K562 (cell line): ENCODE data around the gene SPEF1.

Experiments used
- CEBPB ChIP-seq: fragments of 450-650 bp; IDR thresholded peaks from 2 replicates; pipeline ENCODE4 v1.6.1; 2016; ENCODE audit warnings: missing genetic modification characterization, missing compliant biosample characterization
- CTCF ChIP-seq, 3 experiments: IDR thresholded peaks in 2 of 3; conservative IDR thresholded peaks in 1 of 3; 2 replicates each; pipeline ENCODE4 v1.5.1; 2011 to 2012; ENCODE audit warnings: low read length in 3 of 3, mild to moderate bottlenecking in 3 of 3, control low read depth in 2 of 3, improper control_type of control experiment in 1 of 3, inconsistent platforms in 1 of 3, low read depth in 1 of 3, mixed read lengths in 1 of 3, moderate library complexity in 1 of 3; ENCODE audit not compliant: insufficient read depth in 2 of 3
- EP300 ChIP-seq: IDR thresholded peaks from 2 replicates; pipeline ENCODE4 v1.6.1; 2012; ENCODE audit warnings: low read length, improper control_type of control experiment
- HBP1 ChIP-seq: fragments of 450-650 bp; formaldehyde crosslinking; IDR thresholded peaks from 2 replicates; pipeline ENCODE4 v1.4.0; 2022; ENCODE audit warnings: missing genetic modification characterization
- MAX ChIP-seq: sonication (generic); formaldehyde crosslinking; IDR thresholded peaks from 2 replicates; pipeline ENCODE4 v1.9.0; 2022; ENCODE audit warnings: mild to moderate bottlenecking, missing genetic modification reagents
- MAZ ChIP-seq, 2 experiments: fragments of 450-650 bp in 1 of 2; sonication (generic) in 1 of 2; formaldehyde crosslinking; IDR thresholded peaks in 1 of 2; conservative IDR thresholded peaks in 1 of 2; 2 replicates each; pipeline versions ENCODE4 v1.4.0 to v1.5.0; 2020; ENCODE audit warnings: mild to moderate bottlenecking in 1 of 2, missing genetic modification reagents in 1 of 2
- NFIX ChIP-seq: fragments of 250-450 bp; sonication (Bioruptor Pico); IDR thresholded peaks from 2 replicates; pipeline ENCODE4 v1.4.0; 2020; ENCODE audit warnings: low read depth, mild to moderate bottlenecking, moderate library complexity
- PML ChIP-seq: IDR thresholded peaks from 2 replicates; pipeline ENCODE4 v1.6.1; 2012; ENCODE audit warnings: low read length, inconsistent platforms
- POLR2A ChIP-seq: fragments of 450-650 bp; conservative IDR thresholded peaks from 2 replicates; pipeline ENCODE4 v1.6.1; 2016
- RBM17 ChIP-seq: fragments of 200-400 bp; formaldehyde crosslinking; IDR thresholded peaks from 2 replicates; pipeline ENCODE4 v1.6.1; 2017; ENCODE audit warnings: low read depth, mild to moderate bottlenecking, low read length, borderline replicate concordance
- THRB ChIP-seq: fragments of 450-650 bp; formaldehyde crosslinking; conservative IDR thresholded peaks from 2 replicates; pipeline ENCODE4 v1.4.0; 2022; ENCODE audit warnings: mild to moderate bottlenecking, missing genetic modification characterization
- TSC22D4 ChIP-seq: fragments of 450-650 bp; IDR thresholded peaks from 2 replicates; pipeline ENCODE4 v1.6.1; 2016; ENCODE audit warnings: missing genetic modification characterization, missing biosample characterization, control low read depth
- ZBED1 ChIP-seq: IDR thresholded peaks from 2 replicates; pipeline ENCODE4 v1.6.1; 2014

- TF ChIP-seq MAZ (CRISPR knock-in tag; conservative IDR thresholded peaks at IDR 0.05 in 1 of 2, IDR thresholded peaks at IDR 0.05 in 1 of 2) (no peak), EP300 (no peak), TSC22D4 (no peak), NFIX (CRISPR knock-in tag) (no peak), HBP1 (CRISPR knock-in tag) (no peak), CTCF (IDR thresholded peaks at IDR 0.05 in 2 of 3, conservative IDR thresholded peaks at IDR 0.05 in 1 of 3; ENCODE audit: insufficient read depth in 2 of 3, low read depth in 1 of 3, low read length in 3 of 3) (no peak), ZBED1 (no peak), MAX (CRISPR knock-in tag) (no peak), THRB (no peak), CEBPB (tag) (no peak), PML (no peak), POLR2A (no peak), RBM17 (no peak)
These were observed 1.3 kb upstream of the SPEF1 start for GRCh38 chr20:3782597-3782996.
